ENCODE data around the gene TLX2.

DNA sequence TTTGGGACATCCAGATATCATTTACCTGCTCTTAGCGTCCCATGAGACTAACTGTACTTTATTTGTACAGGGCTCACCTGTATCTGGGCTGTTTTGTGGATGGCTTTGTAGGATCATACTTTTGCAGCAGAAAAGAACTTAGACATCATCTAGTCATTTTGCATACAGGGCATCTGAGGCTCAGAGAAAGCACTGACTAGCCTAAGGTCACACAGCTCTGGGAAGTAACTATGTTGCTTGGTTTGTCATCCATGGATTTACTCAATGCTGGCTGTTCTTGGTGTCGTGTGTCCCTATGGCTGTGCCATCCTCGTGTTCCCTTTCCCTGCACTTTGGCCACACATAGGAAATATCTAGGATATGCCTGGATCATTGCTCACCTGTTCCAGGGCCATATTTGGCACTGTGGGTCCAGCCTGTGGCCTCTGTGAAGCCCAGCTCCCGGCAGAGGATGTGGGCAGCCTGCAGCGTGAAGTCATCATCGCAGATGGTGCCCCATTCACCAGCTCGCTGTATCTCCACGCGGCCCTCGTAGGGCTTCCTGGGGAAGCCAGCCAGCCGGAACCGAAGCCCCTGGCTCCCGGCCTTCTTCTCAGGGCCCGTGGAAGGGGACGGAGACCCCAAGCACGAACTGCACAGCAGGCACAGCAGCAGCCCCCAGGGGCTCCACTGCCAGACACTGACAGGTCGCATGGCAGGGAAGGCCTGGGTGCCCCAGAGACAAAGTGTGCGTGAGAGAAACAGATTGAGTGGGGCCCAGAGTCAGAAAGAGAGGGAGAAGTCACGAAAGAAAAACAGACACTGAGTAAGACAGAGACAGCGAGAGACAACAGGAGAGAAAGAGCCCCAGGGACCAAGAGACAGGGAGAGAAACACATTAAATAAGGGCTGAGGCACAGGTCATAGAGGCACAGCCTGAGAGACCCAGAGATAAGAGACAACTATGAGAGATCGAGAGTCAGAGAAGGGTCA, 38.0 kb downstream of the TLX2 start:
- TF ChIP-seq CTCF (IDR thresholded peaks at IDR 0.05; ENCODE audit: control extremely low read depth in 1 of 3, insufficient read depth in 1 of 3, low read depth in 1 of 3, low read length in 3 of 3) (no peak), CREB1 (IDR thresholded peaks at IDR 0.05) (no peak), RAD21 (IDR thresholded peaks at IDR 0.05 in 1 of 2, conservative IDR thresholded peaks at IDR 0.05 in 1 of 2; ENCODE audit: low read depth in 2 of 2, low read length in 2 of 2) (no peak), ZNF274 (IDR thresholded peaks at IDR 0.05; ENCODE audit: borderline replicate concordance, extremely low read depth, low read length) (no peak), PHF8 (conservative IDR thresholded peaks at IDR 0.05; ENCODE audit: low read depth, low read length) (no peak), BRCA1 (IDR thresholded peaks at IDR 0.05; ENCODE audit: low read depth, low read length) (no peak), YY1 (IDR thresholded peaks at IDR 0.05; ENCODE audit: low read depth, low read length) (no peak), POLR2A (IDR thresholded peaks at IDR 0.05; ENCODE audit: control extremely low read depth in 1 of 2, low read depth in 2 of 2, low read length in 2 of 2) (no peak), EZH2 (IDR thresholded peaks at IDR 0.05; ENCODE audit: low read depth, low read length, severe bottlenecking) (no peak), SUZ12 (IDR thresholded peaks at IDR 0.05; ENCODE audit: low read length) (no peak), HDAC2 (IDR thresholded peaks at IDR 0.05; ENCODE audit: borderline replicate concordance in 1 of 2, low read depth in 2 of 2, low read length in 2 of 2) (no peak)

All from H1 (cell line).